Ishikawa (cell line): ENCODE measurements around the gene TDP2.

Experiments used
- EP300 ChIP-seq: IDR thresholded peaks from 2 replicates; pipeline ENCODE4 v1.6.1; 2012; ENCODE audit warnings: borderline replicate concordance
- FOXM1 ChIP-seq: IDR thresholded peaks from 2 replicates; pipeline ENCODE4 v1.6.1; 2012; ENCODE audit warnings: low read depth, borderline replicate concordance
- RAD21 ChIP-seq: IDR thresholded peaks from 2 replicates; pipeline ENCODE4 v1.6.1; 2012; ENCODE audit warnings: low read depth
- YY1 ChIP-seq: IDR thresholded peaks from 2 replicates; pipeline ENCODE4 v1.6.1; 2012; ENCODE audit warnings: low read depth

DNA sequence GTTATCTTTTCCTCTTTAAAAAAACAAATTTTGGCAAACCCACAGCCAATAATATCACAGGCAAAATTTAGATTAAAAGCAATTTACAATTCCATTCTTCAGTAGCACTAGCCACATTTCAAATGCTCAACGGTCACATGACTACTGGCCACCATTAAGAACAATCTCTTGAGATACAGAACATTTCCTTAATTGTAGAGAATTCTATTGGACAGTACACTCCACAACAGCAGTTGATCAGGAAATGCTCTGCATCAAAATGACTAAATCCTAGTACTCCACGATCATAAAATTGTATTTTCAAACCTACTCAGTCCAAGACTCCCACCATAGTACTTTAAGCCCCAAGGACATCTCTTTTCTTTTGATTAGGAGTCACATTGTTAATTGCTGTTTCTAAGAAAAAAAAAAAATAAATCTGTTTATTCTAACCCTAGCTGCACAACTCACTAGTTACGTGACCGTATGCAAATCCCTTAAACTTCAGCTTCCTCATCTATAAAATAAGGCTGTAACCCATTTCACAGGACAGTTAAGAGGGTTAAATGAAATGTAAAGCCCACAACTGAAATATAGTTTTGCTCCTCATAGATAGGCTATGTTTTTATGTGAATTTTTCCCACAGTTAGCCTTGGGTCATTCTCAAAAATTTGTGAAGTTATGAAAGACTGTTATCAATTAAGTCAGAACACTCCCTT lies 42.5 kb upstream of the TDP2 start:
- no peak for TF ChIP-seq YY1
- no peak for TF ChIP-seq RAD21
- TF ChIP-seq EP300 = no peak
- no peak for TF ChIP-seq FOXM1
